CD8-positive, alpha-beta memory T cell (primary cell): ENCODE measurements around the gene NFAT5. TPM values are rescaled to one million over a fixed set of nuclear protein-coding genes. Genes with fewer than 3 reads are reported as not detected.
"Not testable (repeated sequence)": the region's sequence is repeated elsewhere in the genome, so short reads cannot be mapped to it uniquely, and the experiment has no call there.

ENCODE experiments used
- CTCF ChIA-PET: fragments of 350-600 bp; sonication (Branson Sonifier 250); formaldehyde crosslinking; loops from one replicate; lab custom pipeline; 2021; ENCODE audit warnings: antibody characterized with exemption; lab: Charles Lee
- POLR2A ChIA-PET: fragments of 350-600 bp; sonication (Branson Sonifier 250); formaldehyde crosslinking; loops from one replicate; lab custom pipeline; 2021; ENCODE audit warnings: antibody characterized with exemption; lab: Charles Lee
- DNase-seq, 5 donors: peaks; one replicate each; pipeline versions ENCODE4 v3.0.0 to v3.0.0-alpha.2; 2020 to 2022; ENCODE audit warnings: mixed read lengths in 1 of 5
- H3K27ac ChIP-seq: one replicate; pipeline ENCODE4 v1.7.0; 2013; ENCODE audit warnings: low read depth, mild to moderate bottlenecking, low read length, moderate library complexity
- H3K27me3 ChIP-seq: 2 replicates; pipeline ENCODE4 v1.7.0; 2013; ENCODE audit warnings: low read length, mild to moderate bottlenecking; ENCODE audit not compliant: insufficient read depth, poor library complexity, severe bottlenecking
- H3K36me3 ChIP-seq: 2 replicates; pipeline ENCODE4 v1.7.0; 2013; ENCODE audit warnings: mild to moderate bottlenecking, low read length, moderate library complexity; ENCODE audit not compliant: insufficient read depth
- H3K4me1 ChIP-seq: 2 replicates; pipeline ENCODE4 v1.7.0; 2013; ENCODE audit warnings: mild to moderate bottlenecking, low read length, moderate library complexity; ENCODE audit not compliant: insufficient read depth
- H3K4me3 ChIP-seq: 2 replicates; pipeline ENCODE4 v1.7.0; 2013; ENCODE audit warnings: mild to moderate bottlenecking, low read length
- H3K9me3 ChIP-seq: 2 replicates; pipeline ENCODE4 v1.7.0; 2013; ENCODE audit warnings: mild to moderate bottlenecking, low read length
- H3K27ac Mint-ChIP-seq, 8 donors: one replicate each; pipeline ENCODE4 v1.8.0; 2020 to 2021; ENCODE audit warnings: mixed read lengths in 8 of 8, mild to moderate bottlenecking in 6 of 8, inconsistent platforms in 3 of 8, moderate library complexity in 3 of 8
- H3K27me3 Mint-ChIP-seq, 2 donors: one replicate each; pipeline ENCODE4 v1.8.0; 2020 to 2021; ENCODE audit warnings: mixed read lengths in 2 of 2, mild to moderate bottlenecking in 1 of 2, moderate library complexity in 1 of 2
- H3K36me3 Mint-ChIP-seq, 3 donors: one replicate each; pipeline ENCODE4 v1.8.0; 2020 to 2021; ENCODE audit warnings: mixed read lengths in 3 of 3, inconsistent platforms in 1 of 3, mild to moderate bottlenecking in 1 of 3
- H3K4me1 Mint-ChIP-seq, 3 donors: one replicate each; pipeline ENCODE4 v1.8.0; 2020 to 2021; ENCODE audit warnings: mixed read lengths in 3 of 3, inconsistent platforms in 1 of 3, mild to moderate bottlenecking in 1 of 3
- H3K4me3 Mint-ChIP-seq, 7 donors: one replicate each; pipeline ENCODE4 v1.8.0; 2020 to 2021; ENCODE audit warnings: mixed read lengths in 7 of 7, mild to moderate bottlenecking in 6 of 7, moderate library complexity in 4 of 7, inconsistent platforms in 2 of 7
- H3K9me3 Mint-ChIP-seq, 5 donors: one replicate each; pipeline ENCODE4 v1.8.0; 2020 to 2022; ENCODE audit warnings: mixed read lengths in 5 of 5, mild to moderate bottlenecking in 3 of 5, moderate library complexity in 2 of 5, inconsistent platforms in 1 of 5
- polyA plus RNA-seq: library from polyadenylated mRNA; unstranded; fragments of 300-500 nt; fragmentation: Illumina TruSeq; gene quantifications from one replicate; pipeline ENCODE4 v1.2.3, GENCODE V29; 2021
- total RNA-seq, 2 experiments: library from RNA; stranded (reverse); gene quantifications; one replicate each; pipeline ENCODE4 v1.2.3, GENCODE V29; 2021

The NFAT5 gene
- total and polyA plus RNA-seq, 3 experiments from 2014 or later: 11.3 to 41.0 (median 39.0) TPM

DNA sequence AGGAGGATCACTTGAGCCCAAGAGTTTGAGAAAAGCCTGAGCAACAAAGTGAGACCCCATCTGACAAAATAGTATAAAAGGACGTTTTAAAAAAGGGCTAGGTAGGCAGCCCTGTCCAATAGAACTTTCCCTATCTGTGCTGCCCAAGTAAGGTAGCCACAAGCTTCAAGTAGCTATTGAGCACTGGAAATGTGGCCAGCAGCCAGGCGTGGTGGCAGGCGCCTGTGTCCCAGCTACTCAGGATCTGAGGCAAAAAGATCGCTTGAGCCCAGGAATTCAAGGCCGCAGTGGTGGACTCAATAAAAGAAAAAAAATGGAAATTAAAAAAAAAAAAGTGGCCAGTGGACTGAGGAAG lies 162.1 kb downstream of the NFAT5 start:
- H3K4me3 ChIP-seq: no peak overlapping the region
- peaks cover 16% of the 10 kb centered on the region for H3K4me1 ChIP-seq
- DNase-seq: no peak
- no peaks in the 10 kb centered on the region for H3K36me3 ChIP-seq
- H3K27me3 ChIP-seq: no peaks in the 10 kb centered on the region
- H3K27ac ChIP-seq: peak overlapping the region; percentile 68
- Mint-ChIP-seq H3K4me1 (peaks cover 16 to 31% (median 17%) of the 10 kb centered on the region in 3 donors), H3K27me3 (no peaks in the 10 kb centered on the region), H3K4me3 (peak overlapping the region in 3 of 7 donors; percentile 13 to 33 (median 32)), H3K36me3 (peaks cover 0 to 4% (median 0%) of the 10 kb centered on the region in 3 donors), H3K27ac (peak overlapping the region in 2 of 8 donors; percentile 54 to 66), H3K9me3 (no peaks in the 10 kb centered on the region)
- ChIA-PET POLR2A (interaction anchor here (0.7 to 2.8 kb wide), 3 partner anchors 26 to 372 kb away, joined by 3 to 19 read pairs (median 3); partner anchors contain the start of genes NOB1 and WWP2), CTCF (interaction anchor here (4.6 to 8.2 kb wide), 2 partner anchors 18 to 27 kb away, joined by 16 to 58 read pairs; partner anchors contain the start of gene NOB1)
- no peaks in the 10 kb centered on the region for H3K9me3 ChIP-seq

DNA sequence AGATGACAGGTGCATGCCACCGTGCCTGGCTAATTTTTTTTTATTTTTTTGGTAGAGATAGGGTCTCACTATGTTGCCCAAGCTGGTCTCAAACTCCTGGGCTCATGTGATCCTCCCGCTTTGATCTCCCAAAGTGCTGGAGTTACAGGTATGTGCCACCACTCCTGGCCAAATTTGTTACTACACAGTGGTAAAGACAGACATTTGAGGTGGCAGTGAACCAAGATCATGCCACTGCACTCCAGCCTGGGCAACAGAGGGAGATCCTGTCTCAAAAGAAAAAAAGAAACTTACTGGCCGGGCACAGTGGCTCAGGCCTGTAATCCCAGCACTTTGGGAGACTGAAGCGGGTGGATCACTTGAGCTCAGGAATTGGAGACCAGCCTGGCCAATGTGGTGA lies 163.3 kb downstream of the NFAT5 start:
- not testable (repeated sequence) for H3K27me3 ChIP-seq, H3K27ac ChIP-seq, H3K4me3 ChIP-seq, H3K36me3 ChIP-seq, DNase-seq, H3K27me3 Mint-ChIP-seq, H3K4me3 Mint-ChIP-seq, H3K9me3 ChIP-seq, H3K36me3 Mint-ChIP-seq, H3K9me3 Mint-ChIP-seq
- peaks cover 16% of the 10 kb centered on the region for H3K4me1 ChIP-seq
- ChIA-PET CTCF (interaction anchor here (8.2 kb wide), 1 partner anchor 26 kb away, joined by 58 read pairs; the partner anchor contains the start of gene NOB1), POLR2A (interaction anchor here (0.7 kb wide), 1 partner anchor 28 kb away, joined by 3 read pairs; no protein-coding TSS in a partner anchor)
- H3K4me1 Mint-ChIP-seq: peaks cover 16 to 31% (median 17%) of the 10 kb centered on the region in 3 donors
- peak overlapping the region in 1 of 8 donors; percentile 54 for H3K27ac Mint-ChIP-seq

DNA sequence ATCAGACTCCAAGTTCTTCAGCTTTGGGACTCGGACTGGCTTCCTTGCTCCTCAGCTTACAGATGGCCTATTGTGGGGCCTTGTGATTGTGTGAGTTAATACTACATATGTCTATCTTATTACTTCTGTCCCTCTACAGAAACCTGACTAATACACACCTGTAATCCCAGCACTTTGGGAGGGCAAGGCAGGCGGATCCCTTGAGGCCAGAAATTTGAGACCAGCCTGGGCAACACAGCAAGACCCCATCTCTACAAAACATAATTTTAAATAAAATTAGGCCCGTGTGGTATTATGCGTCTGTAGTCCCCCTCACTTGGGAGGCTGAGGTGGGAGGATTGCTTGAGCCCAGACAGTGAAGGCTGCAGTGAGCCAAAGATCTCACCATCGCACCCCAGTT lies 165.5 kb downstream of the NFAT5 start:
- not testable (repeated sequence) for DNase-seq
- CTCF ChIA-PET: interaction anchor here (1.5 to 1.7 kb wide), 2 partner anchors 22 to 23 kb away, joined by 4 to 5 read pairs; partner anchors contain the start of gene NOB1

DNA sequence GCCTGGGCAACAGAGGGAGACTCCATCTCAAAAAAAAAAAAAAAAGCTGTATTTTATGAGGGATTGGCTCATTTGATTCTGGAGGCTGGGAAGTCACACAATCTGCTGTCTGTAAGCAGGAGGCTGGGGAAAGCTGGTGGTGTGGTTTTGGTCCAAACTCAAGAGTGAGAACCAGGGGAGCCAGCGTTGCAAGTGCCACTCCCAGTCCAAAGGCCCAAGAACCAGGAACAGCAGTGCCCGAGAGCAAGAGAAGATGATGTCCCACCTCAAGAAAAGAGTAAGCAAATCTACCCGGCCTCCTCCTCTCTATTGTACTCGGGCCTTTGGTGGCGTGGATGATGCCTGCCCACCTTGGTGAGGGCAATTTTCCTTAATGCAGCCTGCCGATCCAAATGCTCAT lies 166.3 kb downstream of the NFAT5 start:
- Mint-ChIP-seq H3K27ac (no peak overlapping the region), H3K4me3 (no peak overlapping the region), H3K4me1 (peaks cover 1 to 10% (median 1%) of the 10 kb centered on the region in 3 donors), H3K9me3 (no peaks in the 10 kb centered on the region), H3K36me3 (no peaks in the 10 kb centered on the region), H3K27me3 (no peaks in the 10 kb centered on the region)
- no peak overlapping the region for H3K27ac ChIP-seq
- H3K4me3 ChIP-seq: no peak overlapping the region
- H3K4me1 ChIP-seq: peaks cover 6% of the 10 kb centered on the region
- H3K9me3 ChIP-seq: no peaks in the 10 kb centered on the region
- ChIA-PET CTCF (interaction anchor here (0.7 to 1.5 kb wide), 2 partner anchors 23 to 27 kb away, joined by 3 to 4 read pairs; no protein-coding TSS in a partner anchor), POLR2A (no interaction called here)
- no peaks in the 10 kb centered on the region for H3K36me3 ChIP-seq
- DNase-seq: no peak
- H3K27me3 ChIP-seq: no peaks in the 10 kb centered on the region

More for the DNA sequence above, 165.5 kb downstream of the NFAT5 start:
- H3K27ac ChIP-seq, H3K27me3 ChIP-seq, H3K36me3 Mint-ChIP-seq, POLR2A ChIA-PET, H3K4me3 Mint-ChIP-seq, H3K36me3 ChIP-seq, H3K9me3 ChIP-seq, H3K4me3 ChIP-seq, H3K27ac Mint-ChIP-seq, H3K27me3 Mint-ChIP-seq, H3K9me3 Mint-ChIP-seq: not testable (repeated sequence)
- peaks cover 10 to 18% (median 10%) of the 10 kb centered on the region in 3 donors for H3K4me1 Mint-ChIP-seq
- peaks cover 11% of the 10 kb centered on the region for H3K4me1 ChIP-seq

DNA sequence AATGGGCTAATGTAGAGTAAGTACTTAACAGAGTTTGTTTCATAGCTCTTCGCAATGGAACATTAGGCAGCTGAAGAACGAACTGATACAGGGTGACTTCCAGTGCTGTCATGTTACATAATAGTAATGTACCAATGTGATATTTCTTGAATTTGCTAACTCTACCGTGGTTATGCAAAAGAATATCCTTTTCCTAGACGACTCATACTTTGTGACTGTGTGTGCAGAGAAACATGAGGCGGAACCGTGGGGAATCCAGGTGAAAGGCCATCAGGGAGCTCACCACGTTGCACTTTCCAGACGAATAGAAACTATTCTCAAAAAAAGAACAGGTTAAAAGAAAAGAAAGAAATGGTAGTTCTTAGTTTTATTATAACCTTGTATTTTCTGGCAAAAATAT lies 175.8 kb downstream of the NFAT5 start:
- ChIA-PET CTCF (interaction anchor here (0.5 to 2.7 kb wide), 4 partner anchors 8 to 33 kb away, joined by 3 to 8 read pairs (median 4); partner anchors contain the start of gene NOB1), POLR2A (no interaction called here)
- Histone ChIP-seq H3K4me1 (no peaks in the 10 kb centered on the region), H3K4me3 (no peak overlapping the region), H3K9me3 (no peaks in the 10 kb centered on the region), H3K27me3 (no peaks in the 10 kb centered on the region), H3K36me3 (peaks cover 36% of the 10 kb centered on the region), H3K27ac (no peak overlapping the region)
- DNase-seq: no peak
- Mint-ChIP-seq H3K4me1 (no peaks in the 10 kb centered on the region), H3K36me3 (peaks cover 4 to 63% (median 20%) of the 10 kb centered on the region in 3 donors), H3K27ac (no peak overlapping the region), H3K4me3 (no peak overlapping the region), H3K27me3 (no peaks in the 10 kb centered on the region), H3K9me3 (no peaks in the 10 kb centered on the region)

DNA sequence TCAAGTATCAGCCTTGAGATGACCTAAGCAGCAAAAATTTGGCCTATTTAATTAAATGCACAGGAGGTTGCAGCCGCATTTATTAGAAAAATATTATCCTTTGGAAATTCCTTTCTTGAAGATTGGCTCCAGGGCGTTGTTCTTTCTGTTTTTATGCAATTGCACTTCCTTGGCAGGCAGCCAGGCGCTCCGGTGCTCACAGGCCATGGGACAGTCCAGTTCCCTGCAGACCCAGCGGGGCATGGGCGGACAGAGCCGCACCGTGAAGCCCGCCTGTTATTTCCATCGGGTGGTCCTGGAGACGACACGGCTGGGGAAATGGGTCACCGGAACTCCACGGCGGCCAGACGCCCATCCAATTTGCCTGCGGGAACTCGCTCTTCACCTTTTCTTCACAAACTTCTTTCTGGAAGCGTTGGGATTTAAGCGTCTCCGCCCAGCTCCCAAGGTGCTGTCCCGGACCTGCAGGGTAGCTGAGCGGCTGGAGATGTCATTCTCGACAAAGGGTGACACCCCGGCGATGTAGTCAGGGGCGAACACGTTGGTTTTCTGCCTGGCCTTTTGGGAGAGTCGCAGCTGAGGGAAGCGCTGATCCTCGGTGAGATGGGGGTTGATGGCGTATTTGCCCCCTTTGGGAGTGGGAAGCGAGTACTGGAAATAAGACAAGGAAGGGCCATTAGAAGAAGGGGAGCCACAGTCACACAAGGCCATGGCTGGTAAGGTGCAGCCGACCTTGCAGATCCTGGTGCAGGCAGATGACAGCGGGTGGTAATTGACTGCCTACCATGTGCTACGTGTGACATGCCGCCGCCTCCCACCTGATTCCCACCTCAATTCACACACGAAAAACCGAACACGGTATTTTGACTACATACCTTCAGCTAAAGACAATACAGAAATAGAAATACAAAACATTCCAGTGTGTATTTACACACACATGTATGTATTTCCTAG lies 176.5 kb downstream of the NFAT5 start:
- Mint-ChIP-seq H3K27me3 (no peaks in the 10 kb centered on the region), H3K9me3 (no peaks in the 10 kb centered on the region), H3K27ac (no peak overlapping the region), H3K4me3 (no peak overlapping the region), H3K4me1 (peaks cover 0 to under 1% (median 0%) of the 10 kb centered on the region in 3 donors), H3K36me3 (peaks cover 4 to 67% (median 21%) of the 10 kb centered on the region in 3 donors)
- POLR2A ChIA-PET: no interaction called here
- H3K9me3 ChIP-seq: no peaks in the 10 kb centered on the region
- DNase-seq: no peak
- H3K4me3 ChIP-seq: no peak overlapping the region
- CTCF ChIA-PET: interaction anchor here (1.1 to 2.7 kb wide), 2 partner anchors 12 to 34 kb away, joined by 4 to 8 read pairs; partner anchors contain the start of gene NOB1
- H3K27ac ChIP-seq: no peak overlapping the region
- peaks cover 39% of the 10 kb centered on the region for H3K36me3 ChIP-seq
- H3K27me3 ChIP-seq: no peaks in the 10 kb centered on the region
- H3K4me1 ChIP-seq: no peaks in the 10 kb centered on the region

DNA sequence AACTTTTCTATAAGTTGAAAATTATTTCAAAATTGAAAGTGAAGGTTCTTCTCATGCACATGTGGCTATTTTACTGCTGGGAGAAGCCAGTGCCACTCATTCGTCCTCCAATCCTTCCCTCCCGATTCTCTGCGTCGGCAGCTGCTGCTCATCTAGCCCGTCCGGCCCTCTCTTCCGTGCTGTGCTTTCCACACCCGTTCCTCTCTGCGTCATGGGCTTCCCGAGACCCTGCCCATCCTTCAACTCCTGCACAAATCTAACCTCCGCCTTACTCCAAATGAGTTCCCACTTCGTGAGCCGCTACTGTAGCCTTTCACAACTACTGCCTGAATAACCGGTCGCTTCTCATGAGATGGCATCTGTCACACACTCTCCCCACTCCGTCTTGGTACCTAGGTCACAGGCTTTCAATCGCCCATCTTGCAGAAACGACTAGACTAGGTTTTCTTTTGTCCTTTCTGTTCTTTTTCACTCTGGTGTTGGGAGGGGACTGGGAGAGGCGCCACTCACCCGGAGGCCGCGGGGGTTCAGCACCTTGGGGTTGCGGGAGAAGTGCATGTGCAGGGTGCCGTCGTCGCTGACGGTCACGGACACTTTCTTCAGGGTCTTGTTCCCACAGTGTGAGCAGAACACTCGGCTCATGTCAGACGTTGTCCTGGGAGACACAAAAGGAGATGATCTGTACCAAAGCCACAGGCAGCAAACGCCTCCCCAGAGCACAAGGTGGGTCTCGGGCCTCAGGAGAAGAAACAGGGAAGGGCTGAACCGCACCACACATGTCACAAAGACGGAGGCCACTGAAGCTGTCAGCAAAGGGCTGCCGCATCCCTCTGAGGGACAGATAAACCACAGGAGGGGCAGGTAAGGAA lies 178.8 kb downstream of the NFAT5 start:
- Histone ChIP-seq H3K27ac (no peak overlapping the region), H3K27me3 (no peaks in the 10 kb centered on the region), H3K36me3 (peaks cover 60% of the 10 kb centered on the region), H3K4me1 (no peaks in the 10 kb centered on the region), H3K9me3 (no peaks in the 10 kb centered on the region), H3K4me3 (no peak overlapping the region)
- POLR2A ChIA-PET: no interaction called here
- Mint-ChIP-seq H3K4me1 (peaks cover 0 to 4% (median 0%) of the 10 kb centered on the region in 3 donors), H3K27me3 (no peaks in the 10 kb centered on the region), H3K9me3 (no peaks in the 10 kb centered on the region), H3K27ac (peak overlapping the region in 1 of 8 donors; percentile 16), H3K4me3 (no peak overlapping the region), H3K36me3 (peaks cover 11 to 91% (median 28%) of the 10 kb centered on the region in 3 donors)
- DNase-seq: no peak
- CTCF ChIA-PET: interaction anchor here (2.9 kb wide), 1 partner anchor 10 kb away, joined by 10 read pairs; the partner anchor contains the start of gene NOB1
